Activated CD4-positive, alpha-beta T cell treated with anti-CD3 and anti-CD28 coated beads, Interleukin-2, Interleukin-4, amounts not matched to agents 100 ng/mL and 50 ng/mL, durations not matched to agents 16 hours and 8 hours (primary cell): ENCODE results near the gene KRTAP20-3.

ENCODE experiments used
- DNase-seq: peaks from one replicate; pipeline ENCODE4 v3.0.0-alpha.2; 2020; ENCODE audit warnings: low spot score

The KRTAP20-3 gene

DNA sequence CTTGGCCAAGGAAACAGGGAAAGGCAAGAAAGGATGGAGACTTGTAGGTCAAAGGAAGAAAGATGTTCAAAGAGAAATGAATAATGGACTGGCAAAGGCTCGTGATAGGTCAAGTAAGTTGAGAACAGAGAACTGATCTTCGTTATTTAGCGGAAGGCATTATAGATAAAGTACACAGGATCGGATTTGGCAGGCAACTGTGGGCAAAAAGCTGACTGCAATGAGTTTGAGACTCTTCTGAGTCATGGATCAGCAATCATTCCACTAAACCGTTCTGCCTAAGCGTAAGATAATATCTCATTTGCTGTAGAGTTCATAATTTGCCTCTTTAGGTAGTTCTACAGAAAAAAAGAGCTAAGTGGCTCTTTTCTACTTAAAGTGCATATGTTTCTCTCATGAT, 41.8 kb downstream of the KRTAP20-3 start:
- no peak for DNase-seq

DNA sequence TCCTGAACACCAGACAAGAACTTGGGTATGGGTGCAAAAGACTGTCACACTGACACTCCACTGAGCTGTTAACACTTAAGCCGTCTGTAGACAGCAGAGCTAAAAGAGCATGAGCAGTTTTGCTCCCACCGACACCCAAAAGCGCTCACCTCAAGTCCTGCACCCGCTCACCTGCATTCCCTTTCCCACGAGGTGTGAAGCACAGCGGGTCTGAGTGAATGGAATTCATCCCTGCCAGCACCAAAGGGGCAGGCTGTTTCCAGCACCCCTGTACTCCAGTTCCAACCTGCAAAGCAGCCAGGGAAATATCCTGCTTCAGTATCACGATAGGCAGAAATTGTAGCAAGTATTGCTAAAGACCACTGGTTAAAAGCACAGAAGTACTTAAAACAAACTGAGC, 47.2 kb downstream of the KRTAP20-3 start:
- DNase-seq = no peak
